Right lobe of liver (tissue), 4 donors: ENCODE measurements around the gene OCEL1.

Experiments used
- CTCF ChIP-seq, 4 donors: fragments of 200-600 bp in 3 of 4; fragments of 450-650 bp in 1 of 4; IDR thresholded peaks; one replicate each; pipeline versions ENCODE4 v1.5.1 to v1.8.0; 2016 to 2022; ENCODE audit warnings: antibody characterized with exemption in 4 of 4, mild to moderate bottlenecking in 2 of 4
- POLR2A ChIP-seq: fragments of 450-650 bp; IDR thresholded peaks from one replicate; pipeline ENCODE4 v1.6.1; 2017; ENCODE audit warnings: antibody characterized with exemption, mild to moderate bottlenecking
- donor health status: DM: no; HTN: no; CAD: no.
- donor health status: DM: no; HTN: no; CAD: no.
- donor health status: DM: no; HTN: yes; CAD: no.

GRCh38 chr19:17227798-17228367 is 1.9 kb downstream of the OCEL1 start:
- no peak for TF ChIP-seq CTCF (IDR thresholded peaks at IDR 0.05)
- TF ChIP-seq POLR2A = no peak
